Cardiac muscle cell (in vitro differentiated cells and primary cell): ENCODE measurements around the gene HBG2. TPM values are rescaled to one million over a fixed set of nuclear protein-coding genes. Genes with fewer than 3 reads are reported as not detected.

Experiments used
- DNase-seq, 2 donors: peaks; one replicate each; pipeline versions ENCODE4 v3.0.0 to v3.0.0-alpha.2; 2010 to 2017; ENCODE audit warnings: low read depth in 1 of 2, low spot score in 1 of 2
- H3K27ac ChIP-seq: fragments of 200-600 bp; sonication (generic); 2 replicates; pipeline ENCODE4 v1.5.1; 2016
- H3K27me3 ChIP-seq: fragments of 200-600 bp; sonication (generic); 2 replicates; pipeline ENCODE4 v1.6.0; 2016; ENCODE audit warnings: control low read depth
- H3K36me3 ChIP-seq: fragments of 200-600 bp; sonication (generic); 2 replicates; pipeline ENCODE4 v1.5.1; 2016; ENCODE audit warnings: control low read depth
- H3K4me1 ChIP-seq: fragments of 200-600 bp; sonication (generic); 2 replicates; pipeline ENCODE4 v1.8.1; 2017; ENCODE audit warnings: low read depth, mild to moderate bottlenecking, mixed run types
- H3K4me3 ChIP-seq: fragments of 200-600 bp; sonication (generic); 2 replicates; pipeline ENCODE4 v1.5.1; 2016; ENCODE audit warnings: mild to moderate bottlenecking
- H3K9me3 ChIP-seq: fragments of 200-600 bp; sonication (generic); 2 replicates; pipeline ENCODE4 v1.5.1; 2017; ENCODE audit warnings: low read depth, mild to moderate bottlenecking, control low read depth
- polyA plus RNA-seq: library from polyadenylated mRNA; unstranded; fragments of >200 nt; fragmentation: Nextera tagmentation; extraction: Ambion mirVana; gene quantifications from 2 replicates; pipeline ENCODE4 v1.2.1, GENCODE V29; 2016
- total RNA-seq: library from RNA; depleted of rRNA; stranded (reverse); fragments of >200 nt; gene quantifications from 2 replicates; pipeline ENCODE4 v1.2.3, GENCODE V29; 2016
- TF ChIP-seq, protein P1 (sequence below): IDR thresholded peaks from 2 replicates; pipeline ENCODE4 v1.5.1; 2012; ENCODE audit warnings: low read depth, mild to moderate bottlenecking, low read length

The HBG2 gene
- total and polyA plus RNA-seq, 2 experiments from 2014 or later: not detected

DNA sequence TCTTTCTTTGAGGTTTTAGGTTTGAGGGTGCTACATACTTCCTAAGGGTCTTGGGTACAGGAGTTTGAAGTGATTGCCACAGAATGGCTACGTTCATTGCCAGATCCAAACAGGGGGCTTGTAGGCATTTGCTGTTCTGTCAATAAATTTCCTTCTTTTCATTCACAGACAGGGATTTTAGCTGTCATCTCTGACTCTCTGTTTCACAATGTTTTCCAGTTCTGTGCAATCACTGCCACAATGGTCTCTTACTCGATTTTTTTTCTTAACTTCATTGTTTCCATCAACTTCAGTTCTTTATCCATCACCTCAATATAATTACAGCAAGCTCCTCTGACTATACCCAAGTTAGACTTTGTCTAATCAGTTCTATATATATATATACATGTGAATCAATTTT, 14.1 kb downstream of the HBG2 start:
- TF ChIP-seq, protein P1, sequence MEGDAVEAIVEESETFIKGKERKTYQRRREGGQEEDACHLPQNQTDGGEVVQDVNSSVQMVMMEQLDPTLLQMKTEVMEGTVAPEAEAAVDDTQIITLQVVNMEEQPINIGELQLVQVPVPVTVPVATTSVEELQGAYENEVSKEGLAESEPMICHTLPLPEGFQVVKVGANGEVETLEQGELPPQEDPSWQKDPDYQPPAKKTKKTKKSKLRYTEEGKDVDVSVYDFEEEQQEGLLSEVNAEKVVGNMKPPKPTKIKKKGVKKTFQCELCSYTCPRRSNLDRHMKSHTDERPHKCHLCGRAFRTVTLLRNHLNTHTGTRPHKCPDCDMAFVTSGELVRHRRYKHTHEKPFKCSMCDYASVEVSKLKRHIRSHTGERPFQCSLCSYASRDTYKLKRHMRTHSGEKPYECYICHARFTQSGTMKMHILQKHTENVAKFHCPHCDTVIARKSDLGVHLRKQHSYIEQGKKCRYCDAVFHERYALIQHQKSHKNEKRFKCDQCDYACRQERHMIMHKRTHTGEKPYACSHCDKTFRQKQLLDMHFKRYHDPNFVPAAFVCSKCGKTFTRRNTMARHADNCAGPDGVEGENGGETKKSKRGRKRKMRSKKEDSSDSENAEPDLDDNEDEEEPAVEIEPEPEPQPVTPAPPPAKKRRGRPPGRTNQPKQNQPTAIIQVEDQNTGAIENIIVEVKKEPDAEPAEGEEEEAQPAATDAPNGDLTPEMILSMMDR: no peak
- no peaks in the 10 kb centered on the region for H3K4me1 ChIP-seq
- H3K36me3 ChIP-seq: no peaks in the 10 kb centered on the region
- H3K9me3 ChIP-seq: no peaks in the 10 kb centered on the region
- no peak overlapping the region for H3K27ac ChIP-seq
- H3K27me3 ChIP-seq: no peaks in the 10 kb centered on the region
- no peak overlapping the region for H3K4me3 ChIP-seq
- no peak for DNase-seq

DNA sequence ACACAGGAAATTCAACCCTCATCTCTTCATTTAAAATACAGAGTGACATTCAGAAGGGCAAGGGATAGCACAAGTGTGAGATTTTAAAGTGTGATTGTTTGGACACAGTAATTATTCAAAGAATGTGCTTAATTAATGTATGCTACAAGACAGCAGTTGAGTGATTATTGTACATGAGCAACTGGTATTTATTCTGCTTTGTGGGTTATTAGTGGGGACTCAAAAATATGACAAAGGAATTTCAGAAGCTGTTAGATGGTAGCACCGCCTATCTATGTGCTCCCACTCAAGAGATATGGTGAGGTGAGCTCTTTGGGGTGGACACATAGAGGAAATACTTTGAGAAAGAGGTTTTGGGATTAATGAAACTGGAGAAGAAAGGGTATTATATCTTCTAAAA, 14.5 kb downstream of the HBG2 start:
- Histone ChIP-seq H3K4me1 (no peaks in the 10 kb centered on the region), H3K36me3 (no peaks in the 10 kb centered on the region), H3K4me3 (no peak overlapping the region), H3K27ac (no peak overlapping the region), H3K27me3 (no peaks in the 10 kb centered on the region), H3K9me3 (no peaks in the 10 kb centered on the region)
- TF ChIP-seq, protein P1: no peak
- DNase-seq: no peak

DNA sequence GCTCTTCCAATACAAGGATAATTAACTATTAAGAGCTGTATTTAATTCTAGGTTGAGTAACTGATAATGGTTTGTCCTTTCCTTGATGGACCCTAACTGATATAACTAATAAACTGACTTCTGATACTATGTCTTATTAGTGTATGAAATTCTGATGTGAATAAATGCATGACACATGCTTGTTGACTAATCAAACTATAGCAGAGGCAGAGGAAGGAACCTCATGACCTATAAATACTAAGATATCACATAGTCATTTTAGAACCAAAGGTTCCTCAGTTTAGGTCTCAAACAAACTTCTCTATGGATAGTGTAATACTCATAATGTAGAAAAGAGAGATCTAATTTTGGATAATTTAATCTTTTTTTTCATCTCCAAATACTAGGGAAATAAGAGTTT, 15.5 kb downstream of the HBG2 start:
- no peak overlapping the region for H3K4me3 ChIP-seq
- H3K36me3 ChIP-seq: no peaks in the 10 kb centered on the region
- H3K4me1 ChIP-seq: peaks cover 8% of the 10 kb centered on the region
- no peak for DNase-seq
- no peaks in the 10 kb centered on the region for H3K27me3 ChIP-seq
- no peaks in the 10 kb centered on the region for H3K9me3 ChIP-seq
- no peak overlapping the region for H3K27ac ChIP-seq
- TF ChIP-seq, protein P1: no peak

DNA sequence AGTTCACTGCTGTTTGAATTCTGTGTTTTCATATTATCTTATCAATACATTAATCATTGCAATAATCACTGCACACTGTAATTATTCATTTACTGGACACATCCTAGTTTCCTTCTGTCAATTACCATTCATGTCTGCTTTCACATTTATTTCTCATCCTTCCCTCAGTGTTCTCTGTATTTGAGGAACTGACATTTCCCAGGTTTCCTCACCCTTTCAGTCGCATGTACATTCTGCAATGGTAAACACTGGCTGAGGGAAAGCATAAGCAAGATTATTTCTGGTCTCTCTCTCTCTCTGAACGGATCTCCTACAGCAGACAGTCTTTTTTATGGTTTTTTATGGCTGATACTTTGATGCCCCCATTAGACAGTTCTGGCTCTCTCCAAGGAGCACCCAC, 16.1 kb downstream of the HBG2 start:
- Histone ChIP-seq H3K4me1 (peaks cover 9% of the 10 kb centered on the region), H3K4me3 (no peak overlapping the region), H3K36me3 (no peaks in the 10 kb centered on the region), H3K27ac (no peak overlapping the region), H3K9me3 (no peaks in the 10 kb centered on the region), H3K27me3 (no peaks in the 10 kb centered on the region)
- TF ChIP-seq, protein P1: no peak
- no peak for DNase-seq

DNA sequence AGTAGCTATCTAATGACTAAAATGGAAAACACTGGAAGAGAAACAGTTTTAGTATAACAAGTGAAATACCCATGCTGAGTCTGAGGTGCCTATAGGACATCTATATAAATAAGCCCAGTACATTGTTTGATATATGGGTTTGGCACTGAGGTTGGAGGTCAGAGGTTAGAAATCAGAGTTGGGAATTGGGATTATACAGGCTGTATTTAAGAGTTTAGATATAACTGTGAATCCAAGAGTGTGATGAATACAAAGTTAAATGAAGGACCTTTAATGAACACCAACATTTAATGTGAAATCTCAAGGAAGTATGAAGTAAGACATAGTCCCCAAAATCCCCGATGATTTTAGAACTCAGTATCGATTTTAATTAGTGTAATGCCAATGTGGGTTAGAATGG, 17.2 kb downstream of the HBG2 start:
- peaks cover 9% of the 10 kb centered on the region for H3K4me1 ChIP-seq
- no peak for DNase-seq

More for the DNA sequence above, 17.2 kb downstream of the HBG2 start:
- TF ChIP-seq, protein P1: no peak
- Histone ChIP-seq H3K4me3 (no peak overlapping the region), H3K27ac (no peak overlapping the region), H3K9me3 (no peaks in the 10 kb centered on the region), H3K27me3 (no peaks in the 10 kb centered on the region), H3K36me3 (no peaks in the 10 kb centered on the region)
